ENCODE data around the gene PPP1R13B. TPM values are rescaled to one million over a fixed set of nuclear protein-coding genes. Genes with fewer than 3 reads are reported as not detected.

The PPP1R13B gene
- total RNA-seq, 1 donor from 2014 or later, result 16.2 TPM

- intact Hi-C loops (cut with micrococcal nuclease), result no loop called here
- ChIA-PET POLR2A (interaction anchor here (0.7 kb wide), 1 partner anchor 12 kb away, joined by 3 read pairs; no protein-coding TSS in a partner anchor), CTCF (no interaction called here)
- ATAC-seq (ENCODE audit: low read depth) (no peak), DNase-seq (no peak)
- TF ChIP-seq CTCF (IDR thresholded peaks at IDR 0.05), result no peak
- no peak overlapping the region for H3K4me3 Mint-ChIP-seq
- peaks cover 13% of the 10 kb centered on the region for H3K4me1 Mint-ChIP-seq
- H3K27ac Mint-ChIP-seq, result no peak overlapping the region
- no peaks in the 10 kb centered on the region for H3K36me3 Mint-ChIP-seq (ENCODE audit: low read depth)
- H3K27me3 Mint-ChIP-seq, result peaks cover 11% of the 10 kb centered on the region
- no peaks in the 10 kb centered on the region for H3K9me3 Mint-ChIP-seq
Measured at GRCh38 chr14:103883263-103883523, 35.8 kb upstream of the PPP1R13B start.

DNA sequence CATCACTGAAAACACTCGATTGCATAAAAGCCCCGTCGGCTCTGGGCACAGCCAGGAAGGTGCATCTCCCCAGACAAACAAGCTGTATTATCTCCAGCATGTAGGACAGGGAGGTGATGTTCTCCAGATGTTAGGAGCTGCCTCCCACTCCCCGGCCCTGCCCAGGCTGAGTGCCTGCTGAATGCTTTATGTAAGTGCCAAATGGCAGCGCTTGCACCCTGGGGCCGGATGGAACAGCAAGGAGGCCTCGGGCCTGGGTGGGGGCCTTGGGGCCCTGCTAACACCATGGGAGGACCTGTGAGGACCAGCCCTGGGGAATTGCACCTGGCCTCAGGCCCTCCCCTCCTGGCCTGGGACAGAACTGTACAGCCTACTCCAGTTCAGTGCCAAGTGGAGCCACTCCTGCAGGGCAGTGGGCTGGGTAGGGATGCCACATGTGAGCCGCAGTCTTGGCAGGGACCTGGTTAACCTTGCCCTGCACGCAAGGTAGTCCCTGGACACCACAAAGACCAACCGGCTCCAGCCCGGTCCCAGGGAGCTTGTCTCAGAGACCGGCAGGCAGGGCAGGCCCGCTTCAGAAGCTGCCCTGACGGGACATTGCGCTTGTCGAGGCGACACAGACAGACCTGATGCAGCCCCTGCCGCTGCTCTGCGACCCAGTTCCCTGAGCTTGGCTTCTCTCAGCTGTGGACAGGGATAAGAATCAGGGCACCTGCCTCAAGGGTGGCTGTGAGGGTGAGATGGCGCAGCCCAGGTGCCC lies 35.3 kb upstream of the PPP1R13B start:
- Mint-ChIP-seq H3K9me3 (no peaks in the 10 kb centered on the region), H3K4me1 (peaks cover 13% of the 10 kb centered on the region), H3K27ac (no peak overlapping the region), H3K4me3 (no peak overlapping the region), H3K27me3 (peaks cover 11% of the 10 kb centered on the region), H3K36me3 (ENCODE audit: low read depth) (no peaks in the 10 kb centered on the region)
- intact Hi-C loops (cut with micrococcal nuclease), result no loop called here
- CTCF ChIA-PET, result no interaction called here
- POLR2A ChIA-PET, result no interaction called here
- no peak for DNase-seq
- TF ChIP-seq CTCF (IDR thresholded peaks at IDR 0.05), result no peak
- ATAC-seq (ENCODE audit: low read depth), result no peak

GRCh38 chr14:103881268-103882201 lies 34.2 kb upstream of the PPP1R13B start:
- intact Hi-C loops (cut with micrococcal nuclease), result no loop called here
- H3K27ac Mint-ChIP-seq, result no peak overlapping the region
- TF ChIP-seq CTCF (IDR thresholded peaks at IDR 0.05), result no peak
- no peaks in the 10 kb centered on the region for H3K36me3 Mint-ChIP-seq (ENCODE audit: low read depth)
- DNase-seq (no peak), ATAC-seq (ENCODE audit: low read depth) (no peak)
- ChIA-PET POLR2A (no interaction called here), CTCF (no interaction called here)
- peaks cover 17% of the 10 kb centered on the region for H3K4me1 Mint-ChIP-seq
- no peaks in the 10 kb centered on the region for H3K9me3 Mint-ChIP-seq
- peaks cover 8% of the 10 kb centered on the region for H3K27me3 Mint-ChIP-seq
- H3K4me3 Mint-ChIP-seq, result no peak overlapping the region

- no peak for DNase-seq
- H3K36me3 Mint-ChIP-seq (ENCODE audit: low read depth), result no peaks in the 10 kb centered on the region
- no peak for TF ChIP-seq CTCF (IDR thresholded peaks at IDR 0.05)
- peak overlapping the region; percentile 65 for H3K4me3 Mint-ChIP-seq
- no peak overlapping the region for H3K27ac Mint-ChIP-seq
- POLR2A ChIA-PET, result no interaction called here
- no peaks in the 10 kb centered on the region for H3K9me3 Mint-ChIP-seq
- peaks cover 17% of the 10 kb centered on the region for H3K4me1 Mint-ChIP-seq
- intact Hi-C loops (cut with micrococcal nuclease), result no loop called here
- H3K27me3 Mint-ChIP-seq, result peaks cover 8% of the 10 kb centered on the region
- CTCF ChIA-PET, result interaction anchor here (0.9 to 1.7 kb wide), 2 partner anchors 20 to 30 kb away, joined by 3 to 5 read pairs; no protein-coding TSS in a partner anchor
- ATAC-seq (ENCODE audit: low read depth), result no peak
Measured at GRCh38 chr14:103880348-103881267, 33.2 kb upstream of the PPP1R13B start.

Data from activated B cell treated with CpG ODN at 0.5 μM for 24 hours (primary cell).